HL-60 (cell line): Measurements from ENCODE around the gene RAB1B.

Experiments used
- DNase-seq, 2 experiments: peaks; one replicate each; pipeline ENCODE4 v3.0.0-alpha.2; 2010 to 2020; ENCODE audit warnings: low read depth in 1 of 2, low spot score in 1 of 2
- H3K27ac ChIP-seq: fragments of 250-450 bp; sonication (Bioruptor Pico); replicated peaks from 2 replicates; pipeline ENCODE4 v1.5.1; 2020; ENCODE audit warnings: mild to moderate bottlenecking, moderate library complexity
- H3K27me3 ChIP-seq: fragments of 250-450 bp; sonication (Bioruptor Pico); 2 replicates; pipeline ENCODE4 v1.5.1; 2021; ENCODE audit warnings: mild to moderate bottlenecking, moderate library complexity; ENCODE audit not compliant: insufficient read depth, poor library complexity, severe bottlenecking
- H3K4me3 ChIP-seq: replicated peaks from 2 replicates; pipeline ENCODE4 v1.5.1; 2011; ENCODE audit warnings: mild to moderate bottlenecking, control low read depth, low read length; ENCODE audit not compliant: insufficient read depth
- CTCF ChIP-seq: IDR thresholded peaks from one replicate; pipeline ENCODE4 v1.5.1; 2011; ENCODE audit warnings: low read length, control low read depth, inconsistent platforms; ENCODE audit not compliant: insufficient read depth
- GABPA ChIP-seq: IDR thresholded peaks from 2 replicates; pipeline ENCODE4 v1.6.1; 2012; ENCODE audit warnings: low read depth
- POLR2AphosphoS5 ChIP-seq: IDR thresholded peaks from 2 replicates; pipeline ENCODE4 v1.6.1; 2012; ENCODE audit warnings: low read depth
- SPI1 ChIP-seq: IDR thresholded peaks from 2 replicates; pipeline ENCODE4 v1.6.1; 2012; ENCODE audit warnings: low read depth, mild to moderate bottlenecking, borderline replicate concordance
- TF ChIP-seq, protein P1 (sequence below): IDR thresholded peaks from 2 replicates; pipeline ENCODE4 v1.6.1; 2012; ENCODE audit warnings: low read depth; ENCODE audit not compliant: insufficient replicate concordance

The RAB1B gene

DNA sequence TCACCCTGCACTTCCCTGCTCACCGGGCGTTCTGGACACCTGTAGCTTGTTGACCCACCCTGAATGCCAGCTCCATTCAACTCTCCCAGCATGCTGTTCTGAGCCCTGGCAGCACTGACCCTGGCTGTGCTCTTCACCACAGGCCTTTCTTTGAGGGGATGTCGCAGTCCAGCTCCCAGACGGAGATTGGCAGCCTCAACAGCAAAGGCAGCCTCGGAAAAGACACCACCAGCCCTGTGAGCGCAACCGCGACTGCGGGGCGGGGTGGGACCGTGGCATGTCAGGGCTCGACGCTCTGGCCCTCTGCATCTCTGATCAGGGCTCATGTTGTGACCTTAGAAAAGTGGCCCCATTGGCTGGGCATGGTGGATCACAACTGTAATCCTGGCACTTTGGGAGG lies 47.4 kb upstream of the RAB1B start:
- no peak for DNase-seq
- Histone ChIP-seq H3K27me3 (no peaks in the 10 kb centered on the region), H3K4me3 (no peak overlapping the region), H3K27ac (no peak overlapping the region)
- no peak for TF ChIP-seq GABPA
- TF ChIP-seq, protein P1, sequence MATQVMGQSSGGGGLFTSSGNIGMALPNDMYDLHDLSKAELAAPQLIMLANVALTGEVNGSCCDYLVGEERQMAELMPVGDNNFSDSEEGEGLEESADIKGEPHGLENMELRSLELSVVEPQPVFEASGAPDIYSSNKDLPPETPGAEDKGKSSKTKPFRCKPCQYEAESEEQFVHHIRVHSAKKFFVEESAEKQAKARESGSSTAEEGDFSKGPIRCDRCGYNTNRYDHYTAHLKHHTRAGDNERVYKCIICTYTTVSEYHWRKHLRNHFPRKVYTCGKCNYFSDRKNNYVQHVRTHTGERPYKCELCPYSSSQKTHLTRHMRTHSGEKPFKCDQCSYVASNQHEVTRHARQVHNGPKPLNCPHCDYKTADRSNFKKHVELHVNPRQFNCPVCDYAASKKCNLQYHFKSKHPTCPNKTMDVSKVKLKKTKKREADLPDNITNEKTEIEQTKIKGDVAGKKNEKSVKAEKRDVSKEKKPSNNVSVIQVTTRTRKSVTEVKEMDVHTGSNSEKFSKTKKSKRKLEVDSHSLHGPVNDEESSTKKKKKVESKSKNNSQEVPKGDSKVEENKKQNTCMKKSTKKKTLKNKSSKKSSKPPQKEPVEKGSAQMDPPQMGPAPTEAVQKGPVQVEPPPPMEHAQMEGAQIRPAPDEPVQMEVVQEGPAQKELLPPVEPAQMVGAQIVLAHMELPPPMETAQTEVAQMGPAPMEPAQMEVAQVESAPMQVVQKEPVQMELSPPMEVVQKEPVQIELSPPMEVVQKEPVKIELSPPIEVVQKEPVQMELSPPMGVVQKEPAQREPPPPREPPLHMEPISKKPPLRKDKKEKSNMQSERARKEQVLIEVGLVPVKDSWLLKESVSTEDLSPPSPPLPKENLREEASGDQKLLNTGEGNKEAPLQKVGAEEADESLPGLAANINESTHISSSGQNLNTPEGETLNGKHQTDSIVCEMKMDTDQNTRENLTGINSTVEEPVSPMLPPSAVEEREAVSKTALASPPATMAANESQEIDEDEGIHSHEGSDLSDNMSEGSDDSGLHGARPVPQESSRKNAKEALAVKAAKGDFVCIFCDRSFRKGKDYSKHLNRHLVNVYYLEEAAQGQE: no peak
- no peak for TF ChIP-seq CTCF
- TF ChIP-seq POLR2AphosphoS5: no peak
- TF ChIP-seq SPI1: no peak

GRCh38 chr11:66221726-66222236 lies 46.7 kb upstream of the RAB1B start:
- no peak overlapping the region for H3K27ac ChIP-seq
- DNase-seq: no peak
- no peak for TF ChIP-seq GABPA
- TF ChIP-seq CTCF: no peak
- TF ChIP-seq, protein P1: no peak
- no peak for TF ChIP-seq POLR2AphosphoS5
- TF ChIP-seq SPI1: no peak
- no peak overlapping the region for H3K4me3 ChIP-seq
- H3K27me3 ChIP-seq: no peaks in the 10 kb centered on the region

DNA sequence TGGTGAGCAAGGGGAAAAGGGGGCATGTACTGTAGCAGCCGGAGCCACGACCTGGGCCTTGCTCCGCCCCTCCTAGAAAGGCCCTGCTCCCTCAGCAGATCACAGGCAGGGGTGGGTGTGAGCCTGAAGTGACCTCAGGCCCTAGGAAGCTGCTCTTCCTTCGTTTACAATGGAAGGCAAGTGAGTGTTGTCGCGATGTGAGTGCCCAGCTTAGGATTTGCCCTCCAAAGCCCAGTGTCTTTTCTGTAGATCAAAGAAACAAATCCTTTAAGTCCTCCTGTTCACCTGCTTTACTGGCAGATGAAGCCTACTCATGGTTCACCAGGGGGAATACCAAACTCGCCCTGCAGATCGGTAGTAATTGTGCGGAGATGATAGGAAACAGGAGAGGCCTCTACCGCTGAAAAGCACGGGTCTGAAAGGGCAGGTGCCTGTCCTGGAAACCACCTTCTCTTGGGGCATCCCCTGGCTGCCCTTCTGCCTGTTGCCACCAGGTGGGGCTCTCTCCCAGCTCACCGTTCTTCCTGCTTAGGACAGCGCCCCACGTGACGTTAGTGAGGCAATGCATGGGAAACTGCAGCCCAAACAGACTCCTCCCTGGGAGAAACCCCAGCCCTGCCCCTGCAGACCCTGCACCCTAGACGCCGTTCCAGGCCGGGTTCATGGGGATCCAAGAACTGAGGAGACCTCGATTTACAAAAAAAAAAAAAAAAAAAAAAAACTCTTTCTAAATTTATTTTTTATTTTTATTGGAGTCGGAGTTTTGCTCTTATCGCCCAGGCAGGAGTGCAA lies 45.9 kb upstream of the RAB1B start:
- no peak overlapping the region for H3K4me3 ChIP-seq
- H3K27ac ChIP-seq: no peak overlapping the region
- TF ChIP-seq SPI1: no peak
- no peak for TF ChIP-seq POLR2AphosphoS5
- peak; percentile 100 for TF ChIP-seq CTCF
- no peaks in the 10 kb centered on the region for H3K27me3 ChIP-seq
- DNase-seq: peak; percentile 83 to 92
